HG03060 (cell line): Measurements from ENCODE around the gene IFITM2.

Experiments used
- ATAC-seq: cut with Tn5 transposase; IDR thresholded peaks from one replicate; pipeline ENCODE4 v1.9.1; 2021; ENCODE audit warnings: low read depth, moderate number of reproducible peaks; ENCODE audit not compliant: unreplicated experiment

The IFITM2 gene

DNA sequence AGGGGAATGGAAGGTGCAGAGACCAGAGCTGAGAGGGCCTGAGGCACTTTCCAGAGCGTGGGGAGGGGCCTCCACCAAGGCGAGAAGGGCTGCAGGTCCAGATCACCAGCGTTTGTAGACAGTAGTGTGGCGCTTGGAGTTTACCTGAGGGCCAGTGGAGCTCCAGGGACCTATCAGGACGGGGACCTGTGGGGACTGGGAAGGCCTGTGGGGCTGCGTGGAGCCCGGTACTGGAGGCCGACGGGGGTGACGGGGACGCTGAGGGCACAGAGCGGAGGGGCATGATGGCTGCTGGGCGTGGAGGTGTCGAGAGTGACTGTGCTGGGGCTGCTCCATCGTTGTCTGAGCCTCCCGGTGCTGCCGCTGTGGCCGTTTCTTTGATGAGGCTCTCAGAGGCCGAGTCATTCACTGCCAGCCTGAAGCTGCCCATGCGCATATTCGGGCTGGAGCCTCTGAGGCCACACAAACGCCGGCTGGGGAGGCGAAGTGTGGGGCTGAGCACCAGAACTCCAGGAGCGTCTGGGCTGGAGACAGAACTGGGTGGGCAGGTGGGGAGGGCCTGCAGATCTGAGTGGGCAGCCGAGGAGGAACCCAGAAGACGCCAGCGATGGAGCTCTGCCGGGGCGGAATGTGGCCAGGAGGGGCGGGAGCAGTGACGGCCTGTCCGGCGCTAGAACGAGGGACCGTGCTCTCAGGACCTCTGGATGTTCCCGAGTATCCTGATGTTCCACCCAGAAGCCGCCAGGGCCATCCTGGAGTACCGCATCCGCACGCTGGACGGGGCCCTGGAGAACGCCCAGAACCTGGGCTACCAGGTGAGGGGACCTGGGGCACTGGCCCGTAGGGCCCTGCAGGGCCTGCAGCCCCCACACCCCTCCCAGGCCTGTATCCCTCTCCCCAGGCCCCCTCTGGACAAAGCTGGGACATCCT, 16.1 kb upstream of the IFITM2 start:
- ATAC-seq: no peak

DNA sequence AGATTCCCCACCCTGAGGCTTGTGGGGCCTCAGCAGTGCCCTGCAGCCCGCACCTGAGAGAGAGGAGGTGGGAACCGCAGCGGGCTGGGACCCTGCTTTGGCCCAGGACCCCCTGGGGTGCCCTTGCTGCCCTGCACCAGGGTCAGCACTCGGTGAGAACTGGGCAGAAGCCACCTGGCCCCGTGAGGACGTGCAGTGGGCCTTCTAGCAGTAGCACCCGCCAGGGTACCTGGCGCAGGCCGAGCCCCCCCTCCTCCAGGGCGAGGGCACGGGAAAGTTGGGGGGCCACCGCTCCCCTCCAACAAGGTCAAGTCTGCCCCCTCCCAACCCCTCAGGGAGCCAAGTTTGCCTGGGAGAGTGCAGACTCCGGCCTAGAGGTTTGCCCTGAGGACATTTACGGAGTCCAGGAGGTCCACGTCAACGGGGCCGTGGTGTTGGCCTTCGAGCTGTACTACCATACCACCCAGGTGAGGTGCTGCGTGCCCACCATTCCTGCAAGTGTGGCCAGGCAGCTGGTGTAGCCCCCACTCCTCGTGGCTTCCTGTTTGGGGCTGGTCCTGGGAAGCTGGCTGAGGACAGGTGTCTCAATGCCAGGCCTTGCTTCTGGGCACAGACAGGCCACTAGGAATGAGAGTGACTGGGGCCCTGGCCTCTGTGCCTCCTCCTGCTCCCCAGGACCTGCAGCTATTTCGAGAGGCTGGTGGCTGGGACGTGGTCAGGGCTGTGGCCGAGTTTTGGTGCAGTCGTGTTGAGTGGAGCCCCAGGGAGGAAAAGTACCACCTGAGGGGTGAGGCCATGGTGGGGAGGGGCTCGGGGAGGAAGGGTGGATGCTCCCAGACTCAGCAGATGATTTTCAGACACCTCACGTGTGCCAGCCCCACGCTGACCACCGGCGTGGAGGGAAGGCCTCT, 15.2 kb upstream of the IFITM2 start:
- ATAC-seq: no peak

DNA sequence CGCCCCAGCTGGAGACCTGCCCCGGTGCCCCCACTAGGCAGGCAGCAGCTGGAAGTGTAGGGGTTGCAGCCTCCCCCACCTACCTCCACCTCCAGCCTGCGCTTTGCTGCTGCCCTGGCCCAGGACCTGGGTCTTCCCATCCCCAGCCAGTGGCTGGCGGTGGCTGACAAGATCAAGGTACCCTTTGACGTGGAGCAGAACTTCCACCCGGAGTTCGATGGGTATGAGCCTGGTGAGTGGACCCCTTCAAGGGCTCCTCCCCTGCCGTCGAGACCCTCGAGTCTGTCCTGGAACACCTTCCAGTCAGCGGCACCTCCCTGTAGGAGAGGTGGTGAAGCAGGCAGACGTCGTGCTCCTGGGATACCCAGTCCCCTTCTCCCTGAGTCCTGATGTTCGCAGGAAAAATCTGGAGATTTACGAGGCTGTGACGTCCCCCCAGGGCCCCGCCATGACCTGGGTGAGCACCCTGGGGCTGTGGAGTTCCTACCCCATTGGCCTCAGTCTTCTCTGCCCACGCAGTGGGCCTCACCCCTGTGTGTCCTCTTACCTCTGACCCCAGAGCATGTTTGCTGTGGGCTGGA, 14.3 kb upstream of the IFITM2 start:
- ATAC-seq: no peak

DNA sequence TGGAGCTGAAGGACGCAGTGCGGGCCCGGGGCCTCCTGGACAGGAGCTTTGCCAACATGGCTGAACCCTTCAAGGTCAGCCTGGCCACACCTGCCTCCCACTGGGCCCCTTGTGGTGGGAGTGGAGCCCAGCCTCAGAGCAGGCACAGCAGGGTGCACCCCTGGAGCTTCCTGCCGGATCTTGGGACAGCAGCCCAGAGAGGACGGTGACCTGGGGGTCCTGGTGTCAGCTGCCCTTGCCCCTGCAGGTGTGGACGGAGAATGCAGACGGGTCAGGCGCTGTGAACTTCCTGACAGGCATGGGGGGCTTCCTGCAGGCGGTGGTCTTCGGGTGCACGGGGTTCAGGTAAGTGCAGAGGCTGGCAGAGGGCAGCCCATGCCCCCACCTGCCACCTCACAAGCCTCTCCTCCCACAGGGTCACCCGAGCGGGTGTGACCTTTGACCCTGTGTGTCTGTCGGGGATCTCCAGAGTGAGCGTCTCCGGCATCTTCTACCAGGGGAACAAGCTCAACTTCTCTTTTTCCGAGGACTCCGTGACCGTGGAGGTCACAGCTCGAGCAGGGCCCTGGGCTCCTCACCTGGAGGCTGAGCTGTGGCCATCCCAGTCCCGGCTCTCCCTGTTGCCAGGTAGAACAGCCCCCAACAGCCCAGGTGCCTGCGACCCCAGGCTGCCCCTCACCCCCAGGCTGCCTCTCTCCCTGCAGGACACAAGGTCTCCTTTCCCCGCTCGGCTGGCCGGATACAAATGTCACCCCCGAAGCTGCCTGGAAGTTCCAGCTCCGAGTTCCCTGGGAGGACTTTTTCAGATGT, 13.6 kb upstream of the IFITM2 start:
- ATAC-seq: no peak

DNA sequence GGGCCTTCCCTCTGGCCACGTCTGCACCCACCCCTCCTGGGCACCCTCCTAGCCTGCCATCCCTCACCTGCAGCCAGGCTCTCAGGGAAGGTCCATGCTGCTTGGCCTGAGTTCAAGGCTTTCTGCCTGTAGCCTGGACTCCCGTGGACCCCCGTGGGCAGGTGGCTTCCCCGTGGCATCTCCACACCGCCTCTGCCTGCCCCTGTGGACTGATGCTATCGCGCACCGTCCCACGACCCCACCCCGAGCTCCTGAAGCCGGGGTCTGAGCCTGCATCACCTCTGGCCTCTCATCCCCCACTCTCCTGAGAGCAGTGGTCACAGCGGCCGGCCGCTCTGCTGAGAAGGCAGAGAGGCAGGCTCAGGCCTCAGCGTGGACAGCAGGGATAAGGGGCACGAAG, 12.8 kb upstream of the IFITM2 start:
- ATAC-seq: no peak

DNA sequence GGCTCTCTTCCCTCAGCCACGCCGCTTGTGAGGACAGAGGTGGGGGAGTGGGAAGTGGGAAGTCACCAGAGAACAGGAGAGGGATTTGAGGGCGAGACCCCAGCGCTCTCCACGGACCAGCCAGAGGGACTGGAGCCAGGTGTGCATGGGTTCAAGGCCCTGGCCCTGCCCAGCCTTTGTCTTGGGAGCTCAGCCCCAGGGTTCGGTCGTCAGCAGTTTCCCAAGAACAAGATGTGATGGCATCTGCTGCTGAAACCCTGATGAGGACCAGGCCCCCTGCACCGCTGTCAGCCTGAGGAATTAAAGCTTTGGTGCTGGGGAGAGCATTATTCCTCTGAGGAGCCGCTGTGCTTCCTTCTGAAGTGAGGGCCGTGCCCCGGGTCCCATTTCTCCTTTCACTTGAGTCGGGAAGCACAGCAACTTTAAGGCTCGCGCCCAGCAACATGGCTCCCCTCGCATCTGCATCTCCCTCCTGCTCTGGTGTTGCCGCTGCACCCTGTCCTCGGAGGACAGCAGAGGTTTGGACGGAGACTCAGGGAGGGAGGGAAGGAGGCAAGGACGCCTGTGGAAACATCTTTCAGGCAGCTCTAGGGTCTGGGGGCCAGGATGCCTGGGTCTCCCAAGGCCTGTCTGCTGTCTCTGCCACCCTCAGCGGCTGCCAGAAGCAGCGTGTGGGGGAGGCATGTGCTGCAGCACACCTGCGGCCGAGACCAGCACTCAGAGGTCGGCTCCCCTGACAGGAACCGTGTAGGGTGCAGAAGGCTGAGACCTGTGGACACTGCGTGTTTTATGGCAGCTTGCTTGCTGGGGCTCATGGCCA, 12.1 kb upstream of the IFITM2 start:
- ATAC-seq: no peak

DNA sequence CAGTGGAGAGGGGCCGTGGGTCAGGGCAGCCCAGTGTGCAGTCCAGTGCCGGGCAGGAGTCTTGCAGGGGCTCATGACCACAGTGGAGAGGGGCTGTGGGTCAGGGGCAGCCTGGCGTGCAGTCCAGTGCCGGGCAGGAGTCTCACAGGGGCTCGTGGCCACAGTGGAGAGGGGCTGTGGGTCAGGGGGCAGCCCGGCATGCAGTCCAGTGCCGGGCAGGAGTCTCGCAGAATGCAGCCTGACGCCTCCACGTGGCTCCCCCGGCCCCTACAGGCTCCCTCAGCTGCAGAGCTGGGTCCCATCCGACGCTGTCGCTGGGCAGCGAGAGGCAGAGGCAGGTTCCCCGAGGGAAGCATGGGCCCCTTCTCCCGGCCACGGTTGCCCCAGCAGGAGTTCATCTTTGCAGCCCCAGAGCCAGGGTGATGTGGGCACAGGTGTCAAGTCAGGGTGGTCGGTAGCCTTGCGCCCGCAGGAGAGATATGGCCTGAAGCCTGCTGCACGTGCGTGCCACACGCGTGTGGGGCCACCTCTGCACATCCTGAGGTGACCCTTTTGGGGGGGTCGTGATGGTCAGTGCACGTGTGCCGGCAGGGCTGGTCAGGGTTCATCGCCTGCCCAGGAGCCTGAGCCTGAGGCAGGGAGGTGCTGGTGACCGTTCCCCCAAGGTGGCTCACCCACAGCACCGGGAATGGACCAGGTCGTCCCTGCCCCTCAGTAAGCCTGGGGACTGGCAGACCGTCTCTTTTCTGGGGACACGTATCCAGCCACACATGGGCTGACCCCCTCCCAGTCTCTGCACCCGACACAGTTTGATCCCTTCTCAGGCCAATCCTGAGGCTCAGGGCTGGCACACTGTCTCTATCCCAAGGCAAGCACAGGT, 11.2 kb upstream of the IFITM2 start:
- ATAC-seq: no peak

DNA sequence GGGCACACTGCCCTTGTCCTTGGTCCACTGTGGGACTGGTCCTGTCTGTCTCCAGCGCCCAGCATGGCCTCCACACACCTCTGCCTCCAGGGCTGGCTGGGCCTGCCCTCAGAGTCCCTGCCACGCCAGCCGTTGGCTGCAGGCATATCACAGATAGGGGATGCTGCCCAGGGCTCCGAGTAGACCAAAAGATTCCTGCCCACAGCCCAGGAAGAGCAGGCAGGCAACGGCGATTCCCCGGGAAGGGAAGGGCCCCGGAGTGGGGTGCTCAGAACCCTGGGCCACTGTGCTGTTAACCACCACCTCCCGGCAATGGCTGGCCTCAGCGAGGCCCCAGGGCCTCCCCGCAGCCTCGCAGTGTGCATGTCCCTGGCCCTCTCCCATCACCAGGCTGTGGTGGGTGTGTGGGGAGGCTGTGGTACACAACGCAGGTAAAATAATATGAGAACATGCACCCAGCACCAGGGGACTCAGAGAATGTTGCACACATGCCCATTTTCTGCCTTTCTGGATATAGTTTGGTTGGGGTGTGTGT, 10.5 kb upstream of the IFITM2 start:
- no peak for ATAC-seq

DNA sequence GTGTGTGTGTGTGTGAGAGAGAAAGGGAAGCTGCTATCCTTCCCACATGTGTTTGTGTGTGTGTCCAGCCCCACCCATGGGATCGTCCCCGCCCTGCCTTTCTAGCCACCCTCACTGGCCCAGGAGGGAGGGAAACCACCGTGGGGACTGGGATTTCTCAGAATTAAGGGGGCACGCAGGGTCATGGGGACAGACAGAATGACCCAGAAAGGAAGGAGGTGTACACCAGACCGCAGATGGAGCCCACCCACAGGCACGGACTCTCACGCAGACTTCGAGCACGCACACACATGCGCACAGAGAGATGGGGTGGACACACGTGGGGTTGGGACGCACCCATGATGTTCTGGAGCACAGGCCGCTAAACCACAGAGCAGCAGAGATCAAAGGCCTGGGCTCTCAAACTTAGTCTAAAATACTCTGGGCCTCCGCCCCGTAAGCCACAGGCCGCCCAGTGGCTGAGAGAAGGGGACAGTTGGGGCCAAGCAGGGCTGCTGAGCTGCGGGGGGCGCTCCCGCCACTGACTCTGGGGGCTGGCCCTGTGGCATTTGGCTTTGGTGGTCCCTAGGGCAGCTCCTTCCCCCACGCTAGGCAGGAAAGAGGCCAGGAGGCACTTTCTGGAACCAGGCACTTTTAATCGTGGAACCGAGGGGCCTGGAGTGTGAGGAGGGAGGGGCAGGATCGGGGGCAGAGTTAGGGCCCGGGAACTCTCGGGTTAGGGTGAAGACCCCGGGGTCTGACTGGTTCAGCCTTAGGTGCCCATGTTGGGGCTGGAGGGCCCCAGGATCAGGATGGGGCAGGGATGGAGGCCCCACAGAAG, 9.8 kb upstream of the IFITM2 start:
- no peak for ATAC-seq

DNA sequence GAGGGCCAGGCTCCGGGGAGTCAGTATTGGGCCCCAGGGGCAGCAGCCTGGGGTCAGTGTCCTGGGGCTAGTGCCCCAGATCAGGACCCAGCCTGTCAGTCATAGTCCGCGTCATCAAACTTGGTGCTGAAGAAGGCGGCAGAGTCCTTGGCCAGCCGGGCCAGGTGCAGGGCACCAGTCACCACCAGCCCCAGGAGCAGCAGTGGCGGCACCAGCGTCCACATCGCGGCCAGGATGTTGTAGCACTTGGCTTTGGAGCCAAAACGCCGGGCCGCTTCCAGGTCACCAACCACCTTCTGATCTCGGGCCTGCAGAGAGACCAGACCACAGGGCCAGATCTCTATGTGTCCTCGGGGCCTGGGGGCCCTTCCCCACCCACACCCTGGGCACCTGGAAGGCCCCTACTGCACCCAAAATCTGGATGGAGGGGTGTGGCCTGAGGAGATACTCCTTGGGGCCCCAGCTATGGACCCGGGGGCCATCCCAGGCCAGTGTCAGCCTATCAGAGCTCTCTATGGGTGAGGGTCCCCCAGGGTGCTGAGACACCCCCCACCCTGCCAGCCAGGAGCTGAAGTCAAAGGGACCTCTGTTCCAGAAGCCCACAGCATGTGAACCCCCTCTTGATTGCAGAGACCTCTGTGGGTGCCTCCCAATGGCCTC, 9.1 kb upstream of the IFITM2 start:
- ATAC-seq: no peak

DNA sequence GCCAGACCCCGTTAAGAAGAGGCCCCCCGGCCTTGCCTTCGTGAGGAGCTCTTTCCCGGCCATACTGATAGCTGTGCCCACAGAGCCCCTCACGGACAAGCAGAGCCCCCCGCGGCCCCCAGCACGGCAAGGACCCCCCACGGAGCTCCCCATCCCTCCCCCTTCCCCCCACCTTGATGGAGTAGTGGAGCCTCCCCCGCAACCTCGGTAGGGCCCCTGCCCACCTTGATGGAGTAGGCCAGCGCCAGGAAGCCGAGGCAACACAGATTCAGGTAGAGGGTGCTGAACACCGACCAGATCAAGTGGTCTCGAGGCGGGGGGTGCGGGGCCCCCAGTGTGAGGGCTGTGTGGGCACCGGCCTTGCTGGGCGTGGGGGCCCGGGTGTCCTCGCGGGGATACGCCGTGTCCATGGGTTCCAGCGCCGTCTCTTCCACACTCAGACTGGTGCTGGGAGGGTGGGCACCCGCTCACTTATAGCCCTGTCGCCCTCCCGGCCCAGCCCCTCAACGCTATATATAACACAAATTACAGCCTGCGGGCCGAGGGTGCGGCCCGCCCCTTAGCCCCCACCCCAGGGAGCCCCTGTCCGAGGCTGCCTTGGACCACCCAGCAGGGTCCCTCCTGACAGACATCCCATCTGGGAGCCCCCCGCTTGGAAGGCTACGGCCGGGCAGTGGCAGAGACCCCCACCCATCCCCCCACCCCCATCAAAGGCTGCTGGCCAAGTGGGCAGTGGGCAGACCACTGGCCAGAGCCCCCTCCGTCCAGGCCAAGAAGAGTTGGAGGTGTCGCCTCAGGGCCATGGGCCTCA, 8.3 kb upstream of the IFITM2 start, which contains the start of gene IFITM5:
IFITM5 (minus strand) TSS at position 446 of the 811 bp plus-strand sequence; CDS start at position 410, 36 bp downstream.
- ATAC-seq: no peak

DNA sequence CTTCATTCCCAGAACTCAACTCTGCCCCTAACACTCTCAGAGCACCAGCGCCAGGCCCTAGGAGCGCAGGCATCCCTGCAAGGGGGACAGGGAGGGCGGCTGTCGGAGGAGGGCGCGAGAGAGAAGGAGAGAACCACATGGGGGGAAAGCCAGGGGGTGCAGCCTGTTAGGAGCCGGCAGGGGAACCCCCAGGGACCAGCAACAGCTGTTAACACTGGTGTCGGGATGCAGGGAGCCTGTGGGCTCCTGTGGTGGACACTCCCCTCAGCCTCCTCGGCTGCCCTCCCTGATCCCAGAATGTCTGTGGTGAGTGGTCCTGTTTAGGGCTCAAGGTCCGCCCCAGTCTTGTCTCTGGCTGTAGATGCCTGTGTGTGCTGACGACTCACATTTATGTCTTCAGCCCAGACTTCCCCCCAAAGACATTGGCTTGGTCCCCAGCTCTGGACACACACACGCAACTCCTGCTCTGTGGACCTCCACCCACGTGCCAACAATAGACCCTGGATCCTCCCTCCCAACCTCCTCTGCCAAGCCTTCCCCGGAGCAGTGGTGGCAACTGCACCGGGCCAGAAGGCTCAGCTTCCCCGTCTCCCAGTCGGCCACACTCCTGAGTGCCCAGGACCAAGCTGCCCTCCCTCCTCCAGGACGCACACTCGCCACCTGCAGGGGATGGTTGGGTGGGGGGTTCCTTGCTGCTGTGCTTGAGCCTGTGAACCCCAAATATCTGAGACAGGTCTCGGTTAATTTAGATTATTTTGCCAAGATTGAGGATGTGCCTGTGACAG, 7.5 kb upstream of the IFITM2 start:
- no peak for ATAC-seq

DNA sequence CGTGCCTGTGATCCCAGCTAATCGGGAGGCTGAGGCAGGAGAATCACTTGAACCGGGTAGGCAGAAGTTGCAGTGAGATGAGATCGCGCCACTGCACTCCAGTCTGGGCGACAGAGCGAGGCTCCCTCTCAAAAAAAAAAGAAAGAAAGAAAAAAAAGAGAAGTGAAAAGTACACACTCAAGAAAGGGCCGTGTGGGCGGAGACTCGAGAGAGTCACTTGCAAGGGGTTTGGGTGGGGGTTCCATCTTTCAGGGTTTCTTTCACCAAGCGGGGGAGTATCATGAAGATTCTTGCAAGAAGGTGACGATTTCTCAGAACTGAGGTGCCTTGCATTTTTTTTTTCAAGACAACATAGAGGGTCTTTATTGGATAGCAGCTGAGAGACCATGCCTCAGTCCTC, 4.3 kb upstream of the IFITM2 start:
- ATAC-seq: no peak

DNA sequence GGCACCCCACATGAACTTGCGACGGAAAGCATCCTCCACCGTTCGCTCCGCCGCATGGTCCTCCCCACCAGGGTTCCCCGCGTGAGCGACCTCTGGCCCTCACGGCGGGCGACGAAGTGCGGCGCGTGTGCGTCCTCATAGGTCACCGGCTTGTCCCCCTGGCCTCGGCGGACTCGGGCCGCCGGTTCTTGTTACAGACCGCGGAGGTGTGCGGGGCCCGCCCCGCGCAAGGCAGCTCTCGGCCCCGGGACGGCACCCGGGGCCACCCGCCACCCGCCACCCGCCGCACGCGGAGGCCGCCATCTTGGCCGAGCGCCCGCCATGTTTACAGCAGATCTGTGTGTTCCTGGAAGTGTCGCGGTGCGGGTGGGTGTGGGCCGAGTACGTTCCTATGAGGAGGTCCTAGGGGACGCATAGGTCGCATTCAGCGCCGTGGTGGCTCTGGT, 3.5 kb upstream of the IFITM2 start:
- no peak for ATAC-seq
